Measurements from ENCODE around the gene FOXE1.

Gene FOXE1

DNA sequence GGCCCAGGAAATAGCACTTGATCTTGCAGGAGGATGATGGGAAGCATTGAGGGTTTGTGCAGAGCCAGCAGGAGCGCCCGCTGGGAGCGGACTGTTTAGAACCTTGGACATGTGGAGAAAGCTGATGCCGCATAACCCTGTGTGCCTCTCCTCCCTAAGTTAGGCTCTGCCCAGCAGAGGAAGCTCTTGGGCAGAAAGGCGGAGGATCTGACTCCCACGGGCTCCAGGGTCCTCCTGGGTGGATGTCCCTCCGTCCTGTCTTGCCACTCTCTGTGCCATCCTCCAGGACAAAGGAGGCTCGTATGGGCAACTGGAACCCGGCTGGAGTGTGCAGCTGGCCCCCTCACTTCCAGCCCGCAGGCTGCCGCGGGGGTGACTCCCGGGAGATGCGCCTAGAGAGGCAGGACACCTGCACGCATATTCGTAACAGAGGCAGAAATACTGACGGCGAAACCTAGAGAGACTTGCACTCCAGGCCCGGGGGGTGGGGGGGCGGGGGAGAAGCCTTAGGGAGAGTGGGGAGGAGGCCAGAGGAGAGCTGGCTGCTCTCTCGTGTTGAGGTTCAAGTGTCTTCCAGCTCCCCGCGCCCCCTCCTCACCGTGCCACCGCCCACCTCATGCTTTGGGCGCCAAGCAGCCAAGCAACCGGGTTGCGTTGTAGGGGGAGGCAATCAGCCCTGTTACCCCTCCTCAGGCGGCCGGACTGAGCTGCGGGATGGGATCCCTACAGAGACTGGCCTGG, 5.4 kb upstream of the FOXE1 start:
- no peak overlapping the region for H3K4me3 ChIP-seq (ENCODE audit: low read length)
- DNase-seq (ENCODE audit: low read depth, low spot score) = no peak

DNA sequence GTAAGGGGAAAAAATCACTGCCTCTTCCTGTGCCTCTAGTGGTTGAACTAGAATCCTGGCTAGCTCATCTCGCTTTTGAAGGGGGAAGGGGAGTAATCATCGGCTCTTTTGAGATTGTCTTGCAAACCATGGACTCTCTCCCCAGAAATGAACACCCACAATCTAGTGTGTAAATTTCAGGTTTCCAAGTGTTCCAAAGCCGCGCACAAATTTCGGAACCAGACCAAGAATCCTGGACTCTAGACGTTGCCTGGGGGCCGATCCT, 4.9 kb upstream of the FOXE1 start:
- DNase-seq (ENCODE audit: low read depth, low spot score) = no peak
- H3K4me3 ChIP-seq (ENCODE audit: low read length) = no peak overlapping the region

DNA sequence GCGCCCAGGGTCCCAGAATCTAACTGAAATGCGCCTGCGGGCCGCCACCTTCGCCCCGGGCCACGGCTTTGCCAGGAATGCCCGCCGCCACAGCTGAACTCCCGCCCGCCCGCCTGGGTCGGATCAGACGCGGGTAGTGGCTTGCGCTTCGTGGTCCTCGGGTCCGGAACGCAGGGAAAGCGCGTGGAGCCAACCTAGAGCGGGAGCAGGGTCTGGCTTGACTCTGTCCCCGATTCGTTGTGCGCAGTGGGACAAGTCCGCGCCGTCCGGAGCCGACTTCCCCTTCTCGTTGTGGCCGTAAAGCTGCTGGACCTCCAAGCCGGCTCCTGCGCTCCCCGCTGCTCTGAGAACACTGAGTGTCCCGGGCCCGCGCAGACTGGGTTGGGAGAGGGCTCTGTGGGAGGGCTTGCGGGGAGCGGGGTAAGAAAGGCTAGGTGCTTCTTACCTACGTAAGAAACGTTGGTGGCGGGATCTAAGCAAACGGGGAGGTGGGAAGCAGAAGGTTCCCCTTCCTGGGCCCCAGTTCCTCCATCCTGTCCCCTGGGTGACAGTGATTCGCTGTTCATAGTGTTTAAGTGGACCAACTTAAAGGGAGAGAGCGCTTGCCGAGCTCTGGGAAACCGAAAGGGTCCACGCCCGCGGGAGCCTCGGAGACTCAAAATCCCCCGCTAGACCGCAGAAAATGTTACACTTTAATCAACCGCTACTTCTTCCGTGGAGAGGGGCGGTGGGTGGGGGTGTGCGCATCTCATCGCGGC, 4.4 kb upstream of the FOXE1 start:
- H3K4me3 ChIP-seq (ENCODE audit: low read length) = no peak overlapping the region
- DNase-seq (ENCODE audit: low read depth, low spot score) = no peak

DNA sequence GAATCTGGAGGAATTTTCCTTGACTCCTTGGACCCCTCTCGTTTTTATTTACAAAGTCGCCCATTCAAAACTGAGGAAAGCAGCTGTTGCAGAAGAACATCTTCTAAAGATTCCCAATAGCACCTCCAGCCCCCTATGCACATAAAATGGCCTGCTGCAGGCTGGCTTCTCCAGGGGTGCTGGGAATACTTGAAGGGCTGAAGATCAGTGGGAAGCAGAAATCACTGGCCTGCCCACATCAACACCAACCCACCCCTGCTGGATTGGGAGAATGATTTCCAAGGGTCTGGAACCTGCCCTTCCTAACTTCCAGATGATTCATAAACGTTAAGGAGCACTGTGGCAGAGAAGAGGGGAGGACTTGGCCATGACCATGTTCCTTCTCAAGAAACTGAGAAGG, 3.0 kb upstream of the FOXE1 start:
- no peak for DNase-seq (ENCODE audit: low read depth, low spot score)
- no peak overlapping the region for H3K4me3 ChIP-seq (ENCODE audit: low read length)

DNA sequence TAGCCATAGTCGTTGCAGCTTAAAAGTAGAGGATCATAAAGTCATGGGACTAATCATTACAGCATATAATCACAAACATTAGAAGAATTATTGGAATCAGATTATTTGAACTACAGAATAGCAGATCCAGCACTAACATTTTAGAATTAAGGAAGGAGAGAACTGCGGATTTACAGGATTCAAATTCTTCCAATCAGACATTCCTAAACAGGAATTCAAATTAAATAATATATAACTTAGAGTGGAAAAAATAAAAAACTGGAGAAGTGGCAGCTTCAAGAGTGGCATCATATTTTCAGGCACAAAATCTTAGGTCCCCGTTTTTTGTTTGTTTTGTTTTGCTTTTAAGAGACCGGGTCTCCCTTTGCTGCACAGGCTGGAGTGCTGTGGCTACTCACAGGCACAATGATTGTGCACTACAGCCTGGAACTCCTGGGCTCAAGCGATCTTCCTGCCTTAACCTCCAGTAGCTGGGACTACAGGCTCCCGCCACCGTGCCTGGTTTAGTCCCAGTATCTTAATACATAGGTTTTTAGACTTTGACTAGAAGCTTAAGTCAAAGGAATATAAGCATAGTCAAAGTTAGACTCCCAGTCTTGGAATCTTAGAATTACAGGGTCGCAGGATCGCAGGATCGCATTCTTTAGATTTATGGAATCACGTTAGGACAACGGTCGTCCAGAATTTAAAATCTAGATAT, 2.1 kb upstream of the FOXE1 start:
- no peak overlapping the region for H3K4me3 ChIP-seq (ENCODE audit: low read length)
- no peak for DNase-seq (ENCODE audit: low read depth, low spot score)

DNA sequence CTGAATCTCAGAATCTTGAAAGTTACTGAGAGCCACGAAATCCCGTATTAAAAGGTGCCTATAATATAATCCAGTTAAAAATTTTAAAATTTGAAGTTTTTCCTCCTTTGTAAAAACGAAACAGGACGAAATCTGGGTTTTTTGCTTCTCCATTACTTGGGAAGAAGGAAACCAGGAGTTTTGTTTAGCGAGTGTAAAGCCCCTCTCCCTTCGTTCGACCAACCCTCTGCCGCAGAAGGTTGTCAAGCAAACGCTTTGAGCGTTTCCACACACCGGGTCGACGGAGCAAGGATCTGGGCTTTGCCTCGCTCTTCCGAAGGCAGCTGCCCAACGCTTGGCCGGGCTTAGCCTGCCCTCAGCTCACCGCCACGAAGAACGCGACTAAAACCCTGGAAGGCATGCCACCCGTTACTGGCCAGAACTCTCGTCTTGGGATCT, 1.6 kb upstream of the FOXE1 start:
- no peak overlapping the region for H3K4me3 ChIP-seq (ENCODE audit: low read length)
- no peak for DNase-seq (ENCODE audit: low read depth, low spot score)

DNA sequence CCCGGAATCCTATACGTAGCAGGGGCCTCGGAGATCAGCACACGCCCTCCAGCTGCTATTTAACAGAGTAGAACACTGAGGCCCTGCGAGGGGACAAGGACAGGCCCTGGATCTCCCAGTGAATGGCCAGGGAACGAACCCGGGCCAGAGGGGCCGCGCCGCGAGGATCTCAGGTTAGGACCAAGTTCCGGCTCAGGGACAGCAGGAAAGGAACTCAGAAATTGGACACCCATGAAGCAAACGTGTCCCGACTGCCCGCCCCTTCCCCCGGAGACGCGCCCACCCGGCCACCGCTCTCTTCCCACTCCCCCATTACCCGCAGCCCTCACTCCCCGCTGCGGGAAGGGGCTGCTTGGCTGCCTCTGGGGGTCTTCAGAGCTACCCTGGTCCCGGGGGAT, 1.0 kb upstream of the FOXE1 start:
- H3K4me3 ChIP-seq (ENCODE audit: low read length) = no peak overlapping the region
- DNase-seq (ENCODE audit: low read depth, low spot score) = no peak

DNA sequence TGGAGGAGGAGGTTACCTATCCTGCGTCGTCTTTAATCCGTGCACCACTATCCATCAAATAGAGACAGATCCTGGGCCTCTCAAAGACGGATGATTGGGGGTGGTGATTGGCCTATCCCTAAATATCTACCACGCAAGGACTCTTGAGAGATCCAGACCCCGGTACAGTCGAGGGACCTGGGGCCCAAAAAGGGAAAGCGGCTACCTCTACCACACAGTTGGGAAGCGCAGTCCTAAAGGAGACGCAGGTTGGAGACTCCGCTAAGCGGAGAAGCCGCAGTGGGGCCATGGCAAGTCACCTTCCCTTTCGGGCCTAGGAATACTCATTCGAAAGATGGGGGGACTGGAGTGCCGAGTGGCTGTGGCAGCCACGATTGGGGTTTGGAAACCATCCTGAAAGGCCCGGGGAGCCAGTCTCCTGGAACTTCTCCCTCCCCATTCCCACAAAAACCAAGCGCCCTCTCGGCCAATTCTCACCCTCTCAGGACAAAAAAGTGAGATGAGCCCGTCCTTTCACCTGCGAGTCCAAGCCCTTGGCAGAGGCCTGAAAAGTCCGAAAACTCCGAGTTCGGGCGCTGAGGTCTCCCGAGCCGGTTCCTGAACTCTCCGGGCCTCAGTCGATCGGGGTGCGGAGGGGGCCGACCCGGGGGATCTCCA, 499 bp upstream of the FOXE1 start:
- no peak for DNase-seq (ENCODE audit: low read depth, low spot score)
- no peak overlapping the region for H3K4me3 ChIP-seq (ENCODE audit: low read length)

DNA sequence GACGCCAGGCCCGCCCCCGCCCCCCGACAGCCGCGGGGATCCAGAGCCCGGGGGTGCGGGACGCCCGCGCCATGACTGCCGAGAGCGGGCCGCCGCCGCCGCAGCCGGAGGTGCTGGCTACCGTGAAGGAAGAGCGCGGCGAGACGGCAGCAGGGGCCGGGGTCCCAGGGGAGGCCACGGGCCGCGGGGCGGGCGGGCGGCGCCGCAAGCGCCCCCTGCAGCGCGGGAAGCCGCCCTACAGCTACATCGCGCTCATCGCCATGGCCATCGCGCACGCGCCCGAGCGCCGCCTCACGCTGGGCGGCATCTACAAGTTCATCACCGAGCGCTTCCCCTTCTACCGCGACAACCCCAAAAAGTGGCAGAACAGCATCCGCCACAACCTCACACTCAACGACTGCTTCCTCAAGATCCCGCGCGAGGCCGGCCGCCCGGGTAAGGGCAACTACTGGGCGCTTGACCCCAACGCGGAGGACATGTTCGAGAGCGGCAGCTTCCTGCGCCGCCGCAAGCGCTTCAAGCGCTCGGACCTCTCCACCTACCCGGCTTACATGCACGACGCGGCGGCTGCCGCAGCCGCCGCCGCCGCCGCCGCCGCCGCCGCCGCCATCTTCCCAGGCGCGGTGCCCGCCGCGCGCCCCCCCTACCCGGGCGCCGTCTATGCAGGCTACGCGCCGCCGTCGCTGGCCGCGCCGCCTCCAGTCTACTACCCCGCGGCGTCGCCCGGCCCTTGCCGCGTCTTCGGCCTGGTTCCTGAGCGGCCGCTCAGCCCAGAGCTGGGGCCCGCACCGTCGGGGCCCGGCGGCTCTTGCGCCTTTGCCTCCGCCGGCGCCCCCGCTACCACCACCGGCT, 1.0 kb downstream of the FOXE1 start:
- H3K4me3 ChIP-seq (ENCODE audit: low read length) = no peak overlapping the region
- DNase-seq (ENCODE audit: low read depth, low spot score) = no peak

DNA sequence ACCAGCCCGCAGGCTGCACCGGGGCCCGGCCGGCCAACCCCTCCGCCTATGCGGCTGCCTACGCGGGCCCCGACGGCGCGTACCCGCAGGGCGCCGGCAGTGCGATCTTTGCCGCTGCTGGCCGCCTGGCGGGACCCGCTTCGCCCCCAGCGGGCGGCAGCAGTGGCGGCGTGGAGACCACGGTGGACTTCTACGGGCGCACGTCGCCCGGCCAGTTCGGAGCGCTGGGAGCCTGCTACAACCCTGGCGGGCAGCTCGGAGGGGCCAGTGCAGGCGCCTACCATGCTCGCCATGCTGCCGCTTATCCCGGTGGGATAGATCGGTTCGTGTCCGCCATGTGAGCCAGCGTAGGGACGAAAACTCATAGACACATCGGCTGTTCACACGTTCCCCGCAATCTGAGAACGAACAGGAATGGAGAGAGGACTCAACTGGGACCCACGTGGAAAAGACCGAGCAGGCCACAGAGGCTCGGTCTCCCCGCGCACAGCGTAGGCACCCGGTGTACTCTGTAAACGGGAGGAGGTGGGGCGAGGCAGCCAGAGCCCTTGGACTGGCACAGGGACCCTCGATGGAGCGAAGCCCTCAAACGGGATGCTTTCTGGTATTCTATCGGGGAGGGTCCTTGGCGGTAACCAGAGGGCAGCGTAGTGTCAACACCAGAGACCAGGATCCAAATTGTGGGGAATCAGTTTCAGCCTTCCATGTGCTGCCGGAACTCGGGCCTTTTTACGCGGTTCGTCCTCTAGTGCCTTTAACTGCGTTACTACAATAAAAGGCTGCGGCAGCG, 1.9 kb downstream of the FOXE1 start:
- H3K4me3 ChIP-seq (ENCODE audit: low read length) = no peak overlapping the region
- no peak for DNase-seq (ENCODE audit: low read depth, low spot score)

DNA sequence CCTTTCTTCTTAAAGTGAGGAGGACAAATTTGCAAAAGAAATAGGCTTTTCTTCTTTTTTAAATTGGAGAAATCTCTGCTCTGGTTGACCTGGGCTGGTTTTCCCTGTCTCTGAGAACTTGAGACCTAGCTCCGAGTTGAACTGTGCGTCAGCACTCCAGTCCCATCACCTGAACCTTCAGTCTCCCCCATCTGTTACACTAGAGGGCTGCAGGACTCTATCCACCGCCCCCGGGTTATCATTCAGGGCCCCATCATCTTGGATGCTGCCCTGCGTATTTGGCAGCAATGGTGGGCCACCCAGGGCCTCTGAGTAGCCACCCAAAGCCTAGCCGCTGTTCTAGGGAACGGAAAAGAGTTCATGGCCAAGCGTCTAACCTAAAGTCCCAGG, 2.5 kb downstream of the FOXE1 start:
- no peak for DNase-seq (ENCODE audit: low read depth, low spot score)
- H3K4me3 ChIP-seq (ENCODE audit: low read length) = no peak overlapping the region

DNA sequence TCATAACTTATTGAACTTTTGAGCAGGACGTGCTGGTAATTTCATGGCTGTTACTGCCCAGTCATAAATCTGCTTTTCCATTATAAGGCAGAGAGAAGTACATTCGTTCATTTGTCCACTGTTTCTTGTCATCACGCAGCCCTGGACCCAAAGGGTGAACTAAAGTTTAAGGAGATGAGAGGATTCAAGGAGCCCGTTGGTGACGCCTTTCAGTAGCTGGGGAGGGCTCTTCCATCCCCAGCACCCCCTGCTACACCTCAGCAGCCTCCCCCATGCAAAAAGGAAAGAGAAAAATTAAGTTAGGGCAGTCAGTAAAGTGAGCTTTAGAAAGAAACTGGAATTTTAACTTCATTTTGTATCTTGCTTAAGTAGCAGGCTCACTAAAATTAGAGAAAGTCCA, 2.9 kb downstream of the FOXE1 start:
- no peak for DNase-seq (ENCODE audit: low read depth, low spot score)
- H3K4me3 ChIP-seq (ENCODE audit: low read length) = no peak overlapping the region

DNA sequence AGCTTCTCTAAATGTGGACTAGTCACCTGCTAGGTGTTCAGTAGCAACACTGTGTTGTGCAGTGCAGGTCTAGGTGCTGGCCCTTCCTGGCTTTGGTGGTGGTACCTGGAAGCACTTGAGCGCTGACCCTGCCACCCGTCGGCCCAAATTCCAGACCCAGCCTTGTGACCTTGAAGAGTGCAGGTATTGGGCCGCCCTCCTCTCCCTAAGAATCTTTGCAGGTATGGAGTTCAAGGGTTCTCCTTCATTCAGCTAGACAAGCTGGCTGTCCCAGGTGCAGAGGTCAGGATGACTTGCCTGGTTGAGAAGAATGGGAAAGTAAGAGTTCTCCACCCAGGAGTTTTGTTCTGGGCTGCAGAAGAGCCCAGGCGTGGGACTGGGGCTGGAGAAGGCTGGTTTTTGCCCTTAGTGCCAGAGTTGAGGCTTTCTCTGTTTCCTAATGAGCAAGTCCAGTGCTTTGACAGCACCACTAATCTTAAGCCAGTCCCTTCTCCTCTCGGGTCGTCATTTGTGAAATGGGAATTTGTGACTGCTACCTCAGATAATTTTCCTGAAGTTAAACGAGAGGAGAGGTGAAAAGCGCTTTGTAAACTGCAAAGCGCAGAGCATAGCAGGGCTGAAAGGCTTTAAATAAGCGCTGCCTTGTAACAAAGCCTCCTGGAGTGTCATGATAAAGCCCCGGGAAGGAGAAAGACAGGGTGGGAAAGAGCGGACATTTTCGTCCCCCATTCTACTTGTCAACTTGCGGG, 4.0 kb downstream of the FOXE1 start:
- H3K4me3 ChIP-seq (ENCODE audit: low read length) = no peak overlapping the region
- DNase-seq (ENCODE audit: low read depth, low spot score) = no peak

DNA sequence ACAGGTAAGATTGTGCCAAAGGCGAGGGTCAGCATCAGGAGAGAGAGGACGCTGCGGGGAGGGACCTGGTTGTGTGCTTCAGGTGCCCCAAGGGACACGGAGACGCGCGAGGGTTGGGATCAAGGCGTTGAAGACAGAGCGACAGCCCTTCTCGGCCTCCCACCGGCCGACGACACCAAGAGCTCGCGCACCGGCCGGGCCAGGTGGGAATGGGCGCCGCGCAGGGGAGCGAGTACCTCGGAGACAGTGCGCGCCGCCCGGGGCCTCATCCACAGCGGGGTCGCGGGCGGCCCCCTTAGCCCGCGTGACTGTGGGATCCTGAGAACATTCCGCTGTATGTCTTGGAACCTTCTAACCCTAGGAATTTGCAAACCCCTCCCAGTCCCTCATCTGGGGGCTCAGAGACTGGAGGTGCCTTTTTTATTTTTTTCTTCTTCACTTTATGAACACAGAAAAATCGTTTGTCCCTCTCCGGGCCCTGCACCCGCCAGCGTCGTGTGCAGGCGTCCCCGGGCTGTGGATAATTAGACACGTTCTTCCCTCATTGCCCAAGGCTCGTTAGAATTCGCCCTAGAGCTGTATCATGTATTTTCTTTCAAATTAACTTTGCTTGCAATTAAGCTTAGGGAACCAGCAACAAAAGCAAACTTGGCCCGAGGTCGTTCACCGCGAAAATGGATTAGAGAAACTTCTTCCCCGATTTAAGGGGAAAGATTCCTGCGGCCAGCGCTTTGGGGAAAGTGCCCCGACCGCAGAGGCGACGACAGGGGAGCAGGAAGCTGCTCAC, 4.8 kb downstream of the FOXE1 start:
- no peak overlapping the region for H3K4me3 ChIP-seq (ENCODE audit: low read length)
- no peak for DNase-seq (ENCODE audit: low read depth, low spot score)

DNA sequence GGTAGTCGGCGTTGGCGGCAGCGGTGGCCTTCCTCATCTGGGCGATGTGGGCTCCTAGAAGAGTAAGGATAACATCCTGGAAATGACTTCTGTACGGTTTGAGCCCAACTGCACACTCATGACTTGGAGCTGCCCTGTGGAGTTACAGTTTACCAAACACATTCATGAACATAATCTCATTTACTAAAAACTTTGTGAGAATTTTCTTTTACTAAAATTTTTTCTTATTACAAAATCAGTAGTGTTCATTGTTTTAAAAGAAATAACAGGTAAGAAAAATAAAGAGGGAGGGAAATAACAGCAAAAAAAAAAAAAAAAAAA, 5.3 kb downstream of the FOXE1 start:
- no peak overlapping the region for H3K4me3 ChIP-seq (ENCODE audit: low read length)

DNA sequence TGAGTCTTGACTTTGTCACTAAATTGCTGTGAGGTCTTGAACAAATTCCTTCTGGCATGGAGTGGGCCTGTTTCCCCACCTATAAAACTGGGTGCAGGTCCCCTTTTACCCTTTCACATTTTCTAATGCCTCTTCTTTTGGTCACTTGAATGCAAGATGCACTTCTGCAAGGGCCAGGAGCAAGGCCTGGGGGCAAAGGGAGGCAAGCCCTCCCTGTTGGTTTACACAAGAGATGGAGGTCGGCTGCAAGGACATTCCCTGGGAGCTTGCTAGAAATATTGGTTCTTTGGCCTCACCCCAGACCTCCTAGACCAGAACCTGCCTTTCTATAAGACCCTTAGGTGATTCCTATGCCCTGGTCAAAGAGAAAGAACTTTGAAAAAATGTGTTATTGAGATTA, 5.8 kb downstream of the FOXE1 start:
- DNase-seq (ENCODE audit: low read depth, low spot score) = no peak
- H3K4me3 ChIP-seq (ENCODE audit: low read length) = no peak overlapping the region

More for the DNA sequence above, 5.3 kb downstream of the FOXE1 start:
- no peak for DNase-seq (ENCODE audit: low read depth, low spot score)

DNA sequence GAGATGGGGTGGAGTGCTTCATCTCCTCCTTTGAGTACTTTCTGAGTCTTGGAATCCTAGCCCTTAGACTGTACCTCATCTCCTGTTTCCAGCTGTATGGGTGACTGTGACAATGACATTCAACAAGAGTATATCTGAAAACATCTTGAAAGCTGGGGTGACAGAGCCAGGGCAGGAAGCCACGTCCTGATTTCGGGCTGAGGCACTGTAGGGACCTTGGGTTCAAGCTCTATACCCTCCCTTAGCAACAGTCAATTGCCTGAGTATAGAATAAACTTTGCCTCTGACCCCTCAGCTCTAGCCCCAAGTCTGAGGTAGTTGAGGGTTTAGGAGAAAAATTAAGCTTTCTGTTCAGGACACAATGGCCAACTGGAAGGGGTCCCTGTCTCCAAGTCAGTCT, 6.3 kb downstream of the FOXE1 start:
- H3K4me3 ChIP-seq (ENCODE audit: low read length) = no peak overlapping the region
- DNase-seq (ENCODE audit: low read depth, low spot score) = no peak

Data from Jurkat, Clone E6-1 (cell line).